GM18868 (cell line): ENCODE data around the gene ACACA.

ENCODE experiments used
- ATAC-seq: cut with Tn5 transposase; IDR thresholded peaks from one replicate; pipeline ENCODE4 v1.9.1; 2021; ENCODE audit warnings: mild to moderate bottlenecking, moderate library complexity; ENCODE audit not compliant: unreplicated experiment

Gene ACACA

DNA sequence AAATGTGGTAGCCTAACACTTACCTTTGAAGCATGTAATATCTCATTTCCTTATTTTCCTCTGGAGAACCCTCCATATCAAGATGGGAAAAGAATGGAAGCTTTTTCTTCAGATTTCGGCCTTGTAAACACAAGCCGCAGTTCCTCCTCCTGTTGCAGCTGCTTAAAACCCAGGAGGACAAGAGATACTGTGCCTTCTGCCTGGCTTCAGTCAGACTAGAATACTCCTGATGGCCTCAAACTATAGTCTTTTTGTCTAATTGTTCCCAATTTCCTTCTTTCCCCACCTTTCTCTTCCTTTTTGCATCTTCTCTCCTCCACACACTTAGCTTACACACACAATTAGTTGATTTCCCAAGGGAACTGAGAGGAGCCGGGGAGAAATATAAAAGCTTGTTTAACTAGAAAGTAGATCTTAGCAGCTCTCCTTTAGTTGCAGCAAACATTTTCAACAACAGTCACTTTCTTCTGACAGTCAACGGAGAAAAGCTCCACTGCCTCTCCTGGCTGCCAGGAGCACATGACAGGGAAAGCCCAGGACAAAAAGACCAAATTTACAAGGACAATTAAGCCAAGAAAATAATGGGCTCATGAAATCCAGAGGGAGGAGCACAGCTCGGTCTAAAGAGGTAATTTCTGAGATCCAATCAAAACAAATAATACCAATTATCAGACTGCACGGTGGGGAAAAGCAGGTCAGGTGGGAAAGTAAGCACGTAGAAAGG, 107.2 kb downstream of the ACACA start:
- no peak for ATAC-seq

DNA sequence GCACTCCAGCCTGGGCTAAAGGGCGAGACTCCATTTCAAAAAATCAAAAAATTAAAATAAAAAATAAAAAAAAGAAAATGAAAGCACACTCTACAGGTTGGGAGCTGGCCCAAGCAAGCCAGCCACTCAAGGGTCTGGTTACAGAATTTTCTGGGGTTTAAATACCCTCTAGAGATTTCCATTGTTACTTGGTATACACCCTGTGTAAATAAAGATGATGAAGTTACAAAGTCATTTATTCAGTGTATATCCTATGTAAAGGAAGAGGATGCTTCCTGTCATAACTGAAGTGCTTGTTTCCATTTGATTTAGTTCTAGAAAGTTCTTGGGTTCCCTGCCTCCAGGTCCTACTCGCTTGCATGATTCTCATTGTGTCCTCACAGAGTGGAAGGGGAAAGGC, 110.7 kb downstream of the ACACA start:
- ATAC-seq = no peak

DNA sequence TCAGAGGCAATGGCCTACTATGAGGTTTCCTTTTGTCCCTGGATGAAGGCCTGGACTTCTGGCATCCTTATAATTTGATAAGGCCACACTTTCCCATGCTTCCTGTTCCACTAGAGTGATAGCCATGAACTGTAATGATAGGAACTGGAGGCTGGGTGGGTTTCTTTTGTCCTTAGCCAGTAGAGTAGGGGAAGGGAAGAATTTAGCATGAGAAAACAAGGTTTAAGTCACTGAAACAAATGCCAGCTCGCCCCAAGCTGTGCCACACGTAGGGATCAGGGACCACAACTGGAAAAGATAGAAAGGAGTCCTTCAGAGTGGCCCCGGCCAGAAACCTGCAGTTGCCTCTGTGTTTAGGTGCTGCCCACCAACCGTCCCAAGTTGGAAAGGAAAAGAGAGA, 111.7 kb downstream of the ACACA start:
- no peak for ATAC-seq

DNA sequence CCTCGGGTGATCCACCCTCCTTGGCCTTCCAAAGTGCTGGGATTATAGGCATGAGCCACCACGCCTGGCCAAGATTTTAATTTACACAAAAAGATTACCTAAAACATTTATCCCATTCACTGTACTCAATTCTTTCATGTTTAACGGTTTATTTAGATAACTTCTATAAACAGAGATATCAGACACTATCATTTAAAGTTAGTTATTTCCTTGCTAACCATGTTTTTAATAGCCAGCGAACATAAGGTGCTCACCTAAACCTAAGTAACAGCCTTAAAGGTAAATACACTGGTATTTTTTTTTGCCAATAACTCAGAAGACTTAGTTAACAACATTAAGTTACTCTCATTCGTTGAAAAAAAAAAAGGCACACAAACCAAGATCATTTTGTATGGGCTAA, 112.9 kb downstream of the ACACA start:
- no peak for ATAC-seq

DNA sequence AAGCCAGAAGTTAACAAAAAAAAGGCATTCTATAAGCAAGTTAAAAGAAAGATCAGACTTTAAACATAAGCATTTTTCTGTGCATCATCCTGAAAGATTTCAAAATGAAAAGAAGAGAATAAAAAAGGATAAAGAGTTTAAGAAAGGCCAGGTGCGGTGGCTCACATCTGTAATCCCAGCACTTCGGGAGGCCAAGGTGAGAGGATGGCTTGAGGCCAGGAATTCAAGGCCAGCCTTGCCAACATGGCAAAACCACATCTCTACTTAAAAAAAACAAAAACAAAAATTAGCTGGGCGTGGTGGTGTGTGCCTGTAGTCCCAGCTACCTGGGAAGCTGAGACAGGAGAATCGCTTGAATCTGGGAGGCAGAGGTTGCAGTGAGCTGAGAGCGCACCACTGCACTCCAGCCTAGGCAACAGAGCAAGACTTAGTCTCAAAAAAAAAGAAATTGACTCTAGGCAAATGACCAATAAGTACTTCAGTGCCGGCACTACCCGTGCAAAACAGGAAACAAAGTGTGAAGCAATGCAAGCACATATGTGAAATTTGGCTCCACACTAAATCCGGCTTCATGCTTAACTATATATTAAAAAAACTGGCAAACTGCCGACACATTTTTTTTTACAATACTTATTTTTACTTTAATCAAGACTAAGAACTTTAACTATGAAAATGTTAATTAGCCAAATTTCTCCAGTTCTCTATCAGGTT, 114.1 kb downstream of the ACACA start:
- no peak for ATAC-seq

DNA sequence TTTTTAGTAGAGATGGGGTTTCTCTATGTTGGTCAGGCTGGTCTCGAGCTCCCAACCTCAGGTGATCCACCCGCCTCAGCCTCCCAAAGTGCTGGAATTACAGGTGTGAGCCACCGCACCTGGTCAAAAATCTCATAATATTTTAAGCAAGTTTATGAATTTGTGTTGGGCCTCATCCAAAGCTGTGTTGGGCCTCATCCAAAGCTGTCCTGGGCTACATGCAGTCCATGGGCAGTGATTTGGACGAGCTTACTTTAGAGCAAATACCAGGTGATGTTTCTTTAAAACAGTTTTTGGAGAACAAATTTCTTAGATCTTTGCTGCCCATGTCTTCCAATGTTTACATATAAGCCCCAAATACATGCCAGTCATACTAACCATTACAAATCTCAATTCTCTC, 115.3 kb downstream of the ACACA start:
- ATAC-seq = no peak

DNA sequence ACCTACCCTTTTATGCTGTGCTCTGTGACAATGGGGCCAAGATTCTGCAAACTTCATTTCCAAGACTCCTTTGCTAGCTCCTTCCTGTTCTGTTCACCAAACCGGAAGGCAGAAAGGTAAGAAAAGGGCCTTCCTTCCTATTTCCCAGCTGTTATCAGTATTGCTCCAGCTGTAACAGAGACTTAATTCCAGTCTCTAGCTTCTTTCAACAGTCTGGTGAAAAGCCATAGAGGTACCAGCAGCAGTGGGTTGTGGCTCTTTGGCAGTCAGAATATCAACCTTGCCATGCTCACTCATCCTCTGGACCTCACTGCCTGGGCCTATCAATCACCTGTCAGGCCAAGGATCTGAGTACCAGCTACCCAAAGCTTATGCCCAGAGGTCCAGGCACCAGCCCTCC, 120.2 kb downstream of the ACACA start:
- no peak for ATAC-seq

DNA sequence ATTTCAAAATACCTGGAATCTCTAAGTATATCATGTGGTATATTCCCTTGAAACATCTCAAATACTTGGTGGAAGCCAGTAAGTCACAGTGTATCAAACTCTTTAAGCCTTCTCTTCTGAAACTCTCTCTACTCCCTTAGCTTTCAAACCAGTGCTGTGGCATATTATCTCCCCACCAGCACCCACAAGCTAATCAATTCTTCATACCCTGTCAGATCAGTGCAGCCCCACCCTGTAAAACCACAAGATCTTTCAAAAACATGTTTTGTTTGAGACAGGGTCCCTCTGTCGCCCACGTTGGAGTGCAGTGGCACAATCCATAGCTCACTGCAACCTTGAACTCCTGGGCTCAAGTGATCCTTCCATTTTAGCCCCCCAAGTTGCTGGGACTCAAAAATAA, 122.4 kb downstream of the ACACA start:
- no peak for ATAC-seq

DNA sequence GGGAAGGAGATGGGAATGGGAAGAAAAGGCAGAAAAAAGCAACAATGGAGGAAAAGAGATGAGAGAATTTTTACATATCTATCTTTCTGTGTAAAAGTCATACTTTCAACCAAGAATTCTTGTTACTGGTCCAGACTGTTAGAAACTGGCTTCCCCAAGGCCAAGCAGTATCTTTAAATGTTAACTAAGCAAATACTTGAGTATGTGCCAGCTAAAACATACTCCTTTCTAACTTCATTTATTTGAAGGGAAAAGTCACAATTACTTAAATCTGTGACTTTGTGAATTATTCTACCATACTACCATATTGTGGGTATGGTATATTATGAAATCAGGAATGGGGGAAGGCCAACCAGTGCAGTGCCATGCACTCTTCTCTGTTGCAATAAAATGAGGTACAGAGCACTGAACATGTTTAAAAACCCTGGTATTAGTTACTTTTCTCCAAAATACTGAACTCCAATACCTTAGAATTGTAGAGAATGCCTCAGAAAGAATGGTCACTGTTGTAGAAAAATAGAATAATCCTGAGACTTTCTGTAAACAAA, 123.1 kb downstream of the ACACA start:
- no peak for ATAC-seq

DNA sequence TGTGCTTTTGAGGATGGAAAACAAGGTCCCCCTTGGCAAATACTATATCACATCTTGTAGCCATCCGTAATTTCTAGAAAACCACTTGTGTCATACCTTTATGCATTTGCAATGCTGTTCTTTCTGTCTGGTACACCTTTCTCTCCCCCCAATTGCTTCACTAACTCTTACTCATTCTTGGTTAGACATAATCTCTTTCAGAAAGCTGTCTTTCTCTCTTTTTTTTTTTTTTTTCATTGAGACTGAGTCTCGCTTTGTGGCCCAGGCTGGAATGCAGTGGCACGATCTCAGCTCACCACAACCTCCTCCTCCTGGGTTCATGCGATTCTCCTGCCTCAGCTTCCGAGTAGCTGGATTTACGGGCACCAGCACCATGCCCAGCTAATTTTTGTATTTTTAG, 125.8 kb downstream of the ACACA start:
- ATAC-seq = no peak

DNA sequence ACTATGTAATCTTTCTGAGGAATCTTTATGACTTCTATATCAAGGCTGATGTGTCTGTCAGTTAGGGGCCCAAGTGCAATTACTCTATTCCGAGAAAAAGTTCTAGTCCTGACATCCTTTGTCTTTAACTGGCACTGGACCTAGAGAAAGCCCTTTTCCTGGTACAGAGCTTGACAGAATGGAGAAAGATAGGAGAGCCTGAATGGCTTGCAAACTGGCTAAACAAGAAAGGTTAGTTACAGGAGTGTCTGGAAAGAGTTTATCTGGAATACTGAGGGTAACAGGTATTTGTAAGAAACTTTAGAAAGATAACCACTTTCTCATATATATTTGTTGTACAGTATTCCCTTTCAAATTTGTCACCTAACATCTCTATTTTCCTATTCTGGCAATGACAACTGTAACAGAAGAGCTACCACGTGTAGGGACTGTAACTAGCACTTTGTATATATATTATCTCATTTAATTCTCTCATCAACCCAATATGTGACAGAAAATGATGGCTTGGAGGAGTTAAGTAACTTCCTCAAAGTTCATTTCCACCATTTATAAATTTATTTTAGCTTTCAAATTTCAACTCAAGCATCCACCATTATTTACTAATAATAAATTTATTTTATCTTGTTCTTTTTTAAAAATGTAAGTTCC, 128.3 kb downstream of the ACACA start:
- no peak for ATAC-seq

DNA sequence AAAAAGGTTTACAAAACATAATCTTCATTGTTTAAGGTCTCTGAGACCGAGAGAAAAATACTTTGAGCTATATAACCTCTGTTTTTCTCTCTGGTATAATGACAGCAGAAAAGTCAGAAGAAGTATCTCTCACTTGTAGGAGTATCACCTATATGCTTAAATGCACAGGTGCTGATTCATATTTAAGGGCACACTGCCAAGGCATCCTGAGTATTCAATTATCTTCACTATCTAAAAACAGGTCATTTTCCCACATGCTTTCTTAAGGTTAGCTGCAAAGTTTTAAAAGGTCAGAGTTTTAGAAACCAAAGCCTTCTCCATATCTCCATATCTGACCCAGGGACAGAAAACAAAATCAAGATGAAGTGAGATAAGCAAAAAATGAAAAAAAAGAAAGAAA, 130.2 kb downstream of the ACACA start:
- ATAC-seq = no peak

DNA sequence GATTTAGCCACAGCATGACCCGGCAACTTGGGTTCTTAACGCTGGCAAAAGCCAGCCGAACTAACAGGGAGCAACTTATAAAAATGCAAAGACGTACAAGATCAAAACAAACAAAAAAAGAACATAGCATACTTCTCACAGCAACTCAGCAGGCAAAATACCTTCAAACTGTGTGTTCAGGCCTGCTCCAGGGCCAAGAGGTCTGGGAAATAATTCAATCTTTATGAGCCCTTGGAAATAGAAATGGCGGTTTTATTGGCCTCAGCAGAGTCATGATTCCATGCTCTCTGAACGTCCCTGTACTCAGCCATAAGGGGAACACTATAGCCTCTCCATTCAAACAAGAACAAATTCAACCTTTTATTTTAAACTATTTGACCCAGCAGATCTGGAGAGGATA, 132.2 kb downstream of the ACACA start:
- ATAC-seq = no peak

DNA sequence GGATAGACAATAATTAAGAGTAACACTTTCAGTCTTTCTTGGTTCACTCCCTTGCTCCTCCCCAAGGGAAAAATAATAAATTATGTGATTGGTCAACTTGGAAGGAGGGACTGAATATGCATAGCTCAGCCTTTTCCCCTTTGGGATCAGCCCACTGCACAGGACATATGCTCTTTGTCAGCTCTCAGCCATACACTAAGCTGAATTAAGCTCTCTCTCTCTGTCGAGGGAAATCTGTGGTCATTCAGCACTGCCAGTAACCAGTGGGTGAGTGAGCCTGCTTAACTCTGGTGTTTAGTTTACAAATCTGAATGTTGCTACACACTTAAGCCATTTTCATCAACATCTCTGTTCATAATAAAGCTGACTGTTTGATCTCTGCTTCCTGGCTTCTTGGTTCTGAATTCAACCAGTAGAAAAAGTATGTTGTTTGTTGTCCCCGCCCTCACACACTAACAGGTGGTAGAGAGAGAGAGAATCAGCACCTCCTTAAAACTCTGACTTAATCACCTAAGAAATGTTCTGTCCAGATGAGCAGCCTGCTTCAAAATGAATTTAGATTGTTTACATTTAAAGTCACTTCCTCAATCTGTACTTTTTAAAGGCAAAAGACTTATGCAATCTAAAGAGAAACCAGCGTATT, 133.1 kb downstream of the ACACA start:
- ATAC-seq = no peak

DNA sequence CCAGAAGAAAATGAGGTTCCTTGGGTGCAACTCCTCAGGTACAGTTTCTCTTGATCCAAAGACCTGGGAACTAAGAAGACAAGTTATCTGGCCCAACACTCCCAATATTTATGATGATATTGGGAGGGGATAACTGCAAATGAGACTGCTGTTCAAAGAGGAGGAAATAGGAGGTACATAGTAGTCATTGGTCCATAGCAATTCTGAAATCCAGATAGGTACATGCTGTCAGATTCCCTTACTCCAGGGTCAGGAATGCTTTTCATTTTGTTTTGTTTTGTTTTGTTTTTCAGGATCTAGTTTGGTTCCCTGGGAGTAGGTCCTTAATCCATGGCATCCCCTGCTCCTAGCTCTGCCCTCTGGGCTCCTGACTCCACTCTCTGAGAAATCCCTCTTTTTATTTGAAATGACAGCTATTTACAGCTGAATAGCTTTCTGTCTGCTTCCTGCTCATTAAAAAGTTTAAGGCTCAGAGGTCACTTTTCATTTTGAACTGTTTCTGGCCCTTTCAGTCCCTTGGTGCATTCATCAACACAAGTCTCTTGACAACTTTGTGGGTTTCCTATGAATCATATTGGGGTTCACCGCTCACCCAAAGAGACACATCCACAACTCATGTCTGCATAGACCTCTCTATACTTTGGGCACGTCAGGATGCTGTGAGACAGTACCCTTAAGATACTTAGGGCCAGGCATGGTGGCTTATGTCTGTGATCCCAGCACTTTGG, 141.0 kb downstream of the ACACA start:
- no peak for ATAC-seq

DNA sequence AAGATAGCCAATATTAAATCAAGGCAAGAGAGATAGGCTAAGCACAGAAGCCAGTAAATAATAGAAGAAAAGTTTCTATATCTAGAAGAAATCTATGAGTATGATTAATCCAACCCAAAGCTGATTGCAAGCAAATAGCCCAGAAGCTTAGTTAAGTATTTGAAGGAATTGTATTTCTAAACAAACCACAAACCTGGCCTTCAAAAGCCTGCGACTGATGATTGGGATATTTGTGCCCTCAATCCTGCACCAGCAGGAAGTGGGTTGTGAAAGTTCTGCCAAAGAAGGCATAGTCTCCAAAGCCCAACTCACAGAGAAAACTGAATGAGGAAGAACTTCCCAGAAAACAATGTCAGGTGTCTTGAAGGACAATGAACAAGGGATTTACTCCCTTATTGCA, 145.3 kb downstream of the ACACA start:
- ATAC-seq = no peak

DNA sequence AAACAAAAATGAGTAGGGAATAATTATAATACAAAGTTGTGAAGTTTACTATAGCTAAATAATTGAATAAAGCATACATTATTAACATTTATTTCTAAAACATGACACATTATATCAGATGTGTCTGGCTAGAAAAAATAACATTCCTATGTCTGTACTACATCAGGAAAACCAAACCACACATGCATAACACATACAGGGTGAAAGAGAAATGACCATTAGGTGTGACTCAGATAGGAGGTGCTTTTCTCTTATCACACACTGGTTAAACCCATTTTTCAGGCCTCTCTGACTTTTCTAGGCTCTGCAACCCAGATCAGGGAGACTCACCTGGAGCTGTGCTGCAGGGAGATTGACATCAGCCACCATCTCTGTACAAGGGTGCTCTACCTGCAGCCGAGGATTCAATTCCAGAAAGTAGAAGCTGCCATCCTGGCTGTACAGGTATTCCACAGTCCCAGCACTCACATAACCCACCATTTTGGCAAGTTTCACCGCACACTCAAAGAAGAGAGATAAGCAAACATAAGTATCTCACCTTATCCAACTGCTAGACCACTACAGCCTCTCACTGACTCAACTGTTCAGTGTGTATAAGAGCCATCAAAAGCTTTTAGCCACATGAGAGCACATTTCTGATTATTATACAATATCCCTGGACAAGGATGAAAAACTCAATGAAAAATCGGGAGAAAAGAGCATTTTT, 147.5 kb downstream of the ACACA start:
- no peak for ATAC-seq

DNA sequence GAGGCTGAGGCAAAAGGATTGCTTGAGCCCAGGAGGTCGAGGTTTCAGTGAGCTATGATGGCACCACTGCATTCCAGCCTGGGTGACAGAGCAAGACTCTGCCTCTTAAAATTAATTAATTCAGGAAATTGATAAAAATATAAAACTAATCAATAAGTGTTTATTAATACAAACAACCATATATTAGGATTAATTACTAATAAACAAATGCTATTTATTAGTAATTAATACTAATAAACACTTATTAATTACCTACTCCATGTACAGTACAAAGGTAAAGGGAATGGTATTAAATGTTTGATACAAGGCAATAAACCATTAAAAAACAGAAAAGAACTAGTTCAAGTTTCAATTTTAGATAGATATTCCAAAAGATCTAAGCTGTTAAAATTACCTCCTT, 150.0 kb downstream of the ACACA start:
- ATAC-seq = no peak

DNA sequence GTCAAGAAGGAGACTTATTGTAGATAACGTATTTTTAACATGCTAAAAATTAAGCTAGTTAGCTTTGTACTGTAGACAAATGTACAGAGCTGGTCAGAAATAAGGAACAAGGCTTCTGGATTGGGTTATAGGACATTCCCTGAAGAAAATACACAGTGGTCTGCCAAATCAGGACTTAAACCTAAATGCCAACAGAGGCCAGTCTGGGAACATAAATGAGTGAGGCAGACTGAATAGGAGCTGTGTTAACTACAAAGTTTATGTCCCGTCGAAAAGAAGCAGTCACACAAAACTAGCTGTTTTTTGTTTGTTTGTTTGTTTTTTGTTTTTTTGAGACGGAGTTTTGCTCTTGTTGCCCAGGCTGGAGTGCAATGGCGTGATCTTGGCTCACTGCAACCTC, 151.2 kb downstream of the ACACA start:
- ATAC-seq = no peak

DNA sequence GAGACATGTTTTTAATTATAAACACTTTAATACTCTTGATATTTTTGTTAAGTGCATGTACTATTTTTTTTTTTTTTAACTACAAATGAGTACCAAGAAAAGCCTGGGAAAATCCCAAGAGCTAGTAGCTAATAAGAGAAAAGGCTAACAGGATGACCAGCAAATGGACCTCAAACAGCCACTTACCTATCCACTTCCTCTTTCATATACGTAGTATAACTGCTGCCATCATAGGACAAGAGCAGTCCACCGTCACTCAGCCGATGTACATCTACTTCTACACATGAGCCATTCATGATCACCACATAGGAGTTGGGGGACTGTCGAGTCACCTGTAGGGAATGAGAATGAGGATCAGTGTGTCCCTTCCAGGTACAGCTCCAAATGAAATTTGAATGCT, 158.8 kb downstream of the ACACA start:
- no peak for ATAC-seq
